Measurements from ENCODE around the gene DCTN2. TPM values are rescaled to one million over a fixed set of nuclear protein-coding genes. Genes with fewer than 3 reads are reported as not detected.
A peak's percentile ranks its signal among the peaks of the same experiment; 100 is the strongest.
"Not testable (repeated sequence)": the region's sequence is repeated elsewhere in the genome, so short reads cannot be mapped to it uniquely, and the experiment has no call there.

Gene DCTN2
- polyA plus RNA-seq, 1 donor from 2014 or later = 79.0 TPM

GRCh38 chr12:57582440-57582839, 35.4 kb upstream of the DCTN2 start:
- no peak overlapping the region for H3K27ac Mint-ChIP-seq
- H3K4me1 Mint-ChIP-seq = peaks cover 0 to 5% (median 2%) of the 10 kb centered on the region in 3 donors
- H3K9me3 Mint-ChIP-seq = no peaks in the 10 kb centered on the region
- peaks cover 2% of the 10 kb centered on the region for H3K36me3 Mint-ChIP-seq
- H3K27me3 Mint-ChIP-seq = peaks cover 15% of the 10 kb centered on the region
- no peak overlapping the region for H3K4me3 Mint-ChIP-seq

GRCh38 chr12:57581802-57582201, 34.8 kb upstream of the DCTN2 start:
- H3K9me3 Mint-ChIP-seq = no peaks in the 10 kb centered on the region
- peaks cover 0 to 5% (median 2%) of the 10 kb centered on the region in 3 donors for H3K4me1 Mint-ChIP-seq
- no peak overlapping the region for H3K4me3 Mint-ChIP-seq
- H3K27me3 Mint-ChIP-seq = peaks cover 15% of the 10 kb centered on the region
- no peak overlapping the region for H3K27ac Mint-ChIP-seq
- H3K36me3 Mint-ChIP-seq = peaks cover 2% of the 10 kb centered on the region

- H3K27me3 Mint-ChIP-seq = peaks cover 15% of the 10 kb centered on the region
- no peaks in the 10 kb centered on the region for H3K9me3 Mint-ChIP-seq
- peaks cover 0 to 5% (median 2%) of the 10 kb centered on the region in 3 donors for H3K4me1 Mint-ChIP-seq
- H3K4me3 Mint-ChIP-seq = no peak overlapping the region
- H3K36me3 Mint-ChIP-seq = peaks cover 2% of the 10 kb centered on the region
- H3K27ac Mint-ChIP-seq = no peak overlapping the region
Observed at GRCh38 chr12:57580466-57580795, 33.4 kb upstream of the DCTN2 start.

GRCh38 chr12:57579677-57580465, 32.9 kb upstream of the DCTN2 start:
- Mint-ChIP-seq H3K4me3 (no peak overlapping the region), H3K4me1 (peaks cover 0 to 5% (median 2%) of the 10 kb centered on the region in 3 donors), H3K27ac (no peak overlapping the region), H3K27me3 (peaks cover 12% of the 10 kb centered on the region), H3K36me3 (peaks cover 2% of the 10 kb centered on the region), H3K9me3 (no peaks in the 10 kb centered on the region)

- Mint-ChIP-seq H3K9me3 (no peaks in the 10 kb centered on the region), H3K4me1 (peaks cover 0 to 5% (median 2%) of the 10 kb centered on the region in 3 donors), H3K27ac (no peak overlapping the region), H3K4me3 (no peak overlapping the region), H3K27me3 (peaks cover 9% of the 10 kb centered on the region), H3K36me3 (peaks cover 2% of the 10 kb centered on the region)
Observed at GRCh38 chr12:57579011-57579410, 32.0 kb upstream of the DCTN2 start.

- no peak overlapping the region for H3K27ac Mint-ChIP-seq
Observed at GRCh38 chr12:57577981-57578758, 31.2 kb upstream of the DCTN2 start.

GRCh38 chr12:57576613-57577160, 29.7 kb upstream of the DCTN2 start:
- no peak overlapping the region for H3K27ac Mint-ChIP-seq
- no peaks in the 10 kb centered on the region for H3K4me1 Mint-ChIP-seq
- peaks cover 4% of the 10 kb centered on the region for H3K36me3 Mint-ChIP-seq
- H3K9me3 Mint-ChIP-seq = no peaks in the 10 kb centered on the region
- no peak overlapping the region for H3K4me3 Mint-ChIP-seq
- H3K27me3 Mint-ChIP-seq = no peaks in the 10 kb centered on the region

More at GRCh38 chr12:57577981-57578758, 31.2 kb upstream of the DCTN2 start:
- Mint-ChIP-seq H3K27me3 (peaks cover 5% of the 10 kb centered on the region), H3K36me3 (peaks cover 2% of the 10 kb centered on the region), H3K9me3 (no peaks in the 10 kb centered on the region), H3K4me1 (peaks cover 0 to 2% (median 2%) of the 10 kb centered on the region in 3 donors), H3K4me3 (no peak overlapping the region)

GRCh38 chr12:57575771-57576612, 29.0 kb upstream of the DCTN2 start:
- H3K4me1 Mint-ChIP-seq = no peaks in the 10 kb centered on the region
- H3K4me3 Mint-ChIP-seq = no peak overlapping the region
- no peaks in the 10 kb centered on the region for H3K27me3 Mint-ChIP-seq
- H3K36me3 Mint-ChIP-seq = peaks cover 4% of the 10 kb centered on the region
- no peak overlapping the region for H3K27ac Mint-ChIP-seq
- H3K9me3 Mint-ChIP-seq = no peaks in the 10 kb centered on the region

GRCh38 chr12:57574795-57575194, 27.8 kb upstream of the DCTN2 start:
- Mint-ChIP-seq H3K27me3 (no peaks in the 10 kb centered on the region), H3K27ac (no peak overlapping the region), H3K4me1 (no peaks in the 10 kb centered on the region), H3K9me3 (no peaks in the 10 kb centered on the region), H3K4me3 (no peak overlapping the region), H3K36me3 (peaks cover 4% of the 10 kb centered on the region)

- Mint-ChIP-seq H3K4me1 (peaks cover 0 to 2% (median 1%) of the 10 kb centered on the region in 3 donors), H3K9me3 (no peaks in the 10 kb centered on the region), H3K27ac (no peak overlapping the region), H3K4me3 (no peak overlapping the region), H3K36me3 (peaks cover 5% of the 10 kb centered on the region), H3K27me3 (peaks cover 1% of the 10 kb centered on the region)
Observed at GRCh38 chr12:57571926-57572762, 25.2 kb upstream of the DCTN2 start.

GRCh38 chr12:57570438-57570837, 23.4 kb upstream of the DCTN2 start:
- not testable (repeated sequence) for H3K27me3 Mint-ChIP-seq, H3K4me1 Mint-ChIP-seq, H3K36me3 Mint-ChIP-seq, H3K27ac Mint-ChIP-seq, H3K9me3 Mint-ChIP-seq, H3K4me3 Mint-ChIP-seq

- Mint-ChIP-seq H3K9me3 (no peaks in the 10 kb centered on the region), H3K4me3 (no peak overlapping the region), H3K36me3 (peaks cover 5% of the 10 kb centered on the region), H3K27ac (peak overlapping the region in 1 of 3 donors; percentile 20), H3K27me3 (peaks cover 3% of the 10 kb centered on the region), H3K4me1 (peaks cover 0 to 2% (median 1%) of the 10 kb centered on the region in 3 donors)
Observed at GRCh38 chr12:57569858-57570257, 22.9 kb upstream of the DCTN2 start.

GRCh38 chr12:57568838-57569237, 21.8 kb upstream of the DCTN2 start:
- Mint-ChIP-seq H3K4me1 (peaks cover 0 to 2% (median 1%) of the 10 kb centered on the region in 3 donors), H3K27ac (no peak overlapping the region), H3K36me3 (peaks cover 5% of the 10 kb centered on the region), H3K9me3 (no peaks in the 10 kb centered on the region), H3K27me3 (peaks cover 6% of the 10 kb centered on the region), H3K4me3 (no peak overlapping the region)

GRCh38 chr12:57564178-57564740, 17.3 kb upstream of the DCTN2 start:
- H3K4me1 Mint-ChIP-seq = peaks cover 0 to 1% (median under 1%) of the 10 kb centered on the region in 3 donors
- no peak overlapping the region for H3K4me3 Mint-ChIP-seq
- no peak overlapping the region for H3K27ac Mint-ChIP-seq
- peaks cover under 1% of the 10 kb centered on the region for H3K36me3 Mint-ChIP-seq
- no peaks in the 10 kb centered on the region for H3K9me3 Mint-ChIP-seq
- H3K27me3 Mint-ChIP-seq = peaks cover 6% of the 10 kb centered on the region
